ENCODE data around the gene ADCY5.

Gene ADCY5

DNA sequence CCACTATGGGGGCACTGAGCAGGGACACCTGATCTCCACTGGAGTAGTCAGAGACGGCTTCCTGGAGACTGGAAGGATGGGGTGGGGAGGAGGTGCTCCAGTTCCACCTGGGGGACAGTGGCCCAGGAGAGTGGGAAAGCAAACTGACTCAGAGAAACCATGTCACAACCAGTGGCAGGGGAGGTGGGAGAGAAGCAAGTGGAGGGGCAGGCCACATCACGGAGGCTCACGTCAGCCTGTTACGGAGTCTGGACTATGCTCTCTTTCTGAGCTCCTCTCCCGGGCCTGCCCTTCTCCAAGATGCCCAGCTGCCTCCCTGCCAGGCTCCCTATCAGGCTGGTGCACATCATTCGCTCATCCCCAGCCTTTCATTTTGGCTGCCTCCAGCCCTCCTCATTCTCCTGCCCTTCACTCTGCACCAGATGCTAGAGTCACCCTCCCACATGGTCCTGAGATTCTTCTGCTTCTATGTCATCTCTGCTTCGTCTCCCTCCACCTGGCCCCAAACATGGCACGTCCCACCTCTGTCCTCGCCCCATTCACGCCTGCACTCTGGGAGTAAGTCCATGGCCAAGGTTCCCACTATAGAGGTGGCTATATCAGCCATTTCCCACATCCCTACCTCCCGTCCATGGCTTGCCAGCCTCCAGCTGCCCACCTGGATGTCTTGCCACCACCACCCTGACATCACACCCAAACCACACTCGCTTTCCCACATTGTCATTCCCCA, 100.3 kb downstream of the ADCY5 start:
- Histone ChIP-seq H3K4me3 (ENCODE audit: low read depth, low read length) (no peak overlapping the region), H3K9ac (ENCODE audit: low read depth, low read length) (no peak overlapping the region), H3K36me3 (ENCODE audit: control insufficient read depth, insufficient read depth, low read length) (no peaks in the 10 kb centered on the region), H3K4me1 (ENCODE audit: control insufficient read depth, insufficient read depth, low read length) (peaks cover 5% of the 10 kb centered on the region), H3K9me3 (ENCODE audit: control insufficient read depth, insufficient read depth, low read length) (no peaks in the 10 kb centered on the region), H3K27me3 (ENCODE audit: control insufficient read depth, insufficient read depth, low read length) (no peaks in the 10 kb centered on the region)

- H3K27me3 ChIP-seq (ENCODE audit: control insufficient read depth, insufficient read depth, low read length): no peaks in the 10 kb centered on the region
- H3K9me3 ChIP-seq (ENCODE audit: control insufficient read depth, insufficient read depth, low read length): no peaks in the 10 kb centered on the region
- peaks cover 5% of the 10 kb centered on the region for H3K4me1 ChIP-seq (ENCODE audit: control insufficient read depth, insufficient read depth, low read length)
- H3K4me3 ChIP-seq (ENCODE audit: low read depth, low read length): no peak overlapping the region
- H3K9ac ChIP-seq (ENCODE audit: low read depth, low read length): no peak overlapping the region
- H3K36me3 ChIP-seq (ENCODE audit: control insufficient read depth, insufficient read depth, low read length): no peaks in the 10 kb centered on the region
Measured at GRCh38 chr3:123347691-123348264, 101.1 kb downstream of the ADCY5 start.

- Histone ChIP-seq H3K36me3 (ENCODE audit: control insufficient read depth, insufficient read depth, low read length) (no peaks in the 10 kb centered on the region), H3K4me1 (ENCODE audit: control insufficient read depth, insufficient read depth, low read length) (peaks cover 5% of the 10 kb centered on the region), H3K27me3 (ENCODE audit: control insufficient read depth, insufficient read depth, low read length) (no peaks in the 10 kb centered on the region), H3K4me3 (ENCODE audit: low read depth, low read length) (no peak overlapping the region), H3K9ac (ENCODE audit: low read depth, low read length) (no peak overlapping the region), H3K9me3 (ENCODE audit: control insufficient read depth, insufficient read depth, low read length) (no peaks in the 10 kb centered on the region)
Measured at GRCh38 chr3:123347205-123347604, 101.7 kb downstream of the ADCY5 start.

DNA sequence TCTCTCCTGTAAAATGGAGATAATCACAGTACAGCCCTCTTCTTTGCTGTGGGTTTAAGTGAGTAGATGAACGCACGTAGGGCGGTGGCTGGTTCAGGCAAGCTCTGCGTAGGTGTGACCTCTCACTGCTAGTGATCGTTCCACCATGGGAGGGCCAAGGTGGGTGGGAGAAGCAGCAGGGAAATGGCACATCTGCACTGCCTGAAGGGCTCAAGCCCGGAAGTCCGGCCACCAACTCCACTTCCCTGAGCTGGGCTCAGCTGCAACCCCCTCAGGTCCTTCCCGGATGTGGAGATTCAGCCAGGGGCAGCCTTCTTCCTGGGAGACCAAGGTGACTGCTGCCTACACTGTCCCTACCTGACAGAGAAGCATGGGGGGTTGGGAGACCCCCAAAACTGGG, 102.9 kb downstream of the ADCY5 start:
- Histone ChIP-seq H3K36me3 (ENCODE audit: control insufficient read depth, insufficient read depth, low read length) (no peaks in the 10 kb centered on the region), H3K9me3 (ENCODE audit: control insufficient read depth, insufficient read depth, low read length) (no peaks in the 10 kb centered on the region), H3K4me1 (ENCODE audit: control insufficient read depth, insufficient read depth, low read length) (peaks cover 5% of the 10 kb centered on the region), H3K27me3 (ENCODE audit: control insufficient read depth, insufficient read depth, low read length) (no peaks in the 10 kb centered on the region), H3K4me3 (ENCODE audit: low read depth, low read length) (no peak overlapping the region), H3K9ac (ENCODE audit: low read depth, low read length) (no peak overlapping the region)

DNA sequence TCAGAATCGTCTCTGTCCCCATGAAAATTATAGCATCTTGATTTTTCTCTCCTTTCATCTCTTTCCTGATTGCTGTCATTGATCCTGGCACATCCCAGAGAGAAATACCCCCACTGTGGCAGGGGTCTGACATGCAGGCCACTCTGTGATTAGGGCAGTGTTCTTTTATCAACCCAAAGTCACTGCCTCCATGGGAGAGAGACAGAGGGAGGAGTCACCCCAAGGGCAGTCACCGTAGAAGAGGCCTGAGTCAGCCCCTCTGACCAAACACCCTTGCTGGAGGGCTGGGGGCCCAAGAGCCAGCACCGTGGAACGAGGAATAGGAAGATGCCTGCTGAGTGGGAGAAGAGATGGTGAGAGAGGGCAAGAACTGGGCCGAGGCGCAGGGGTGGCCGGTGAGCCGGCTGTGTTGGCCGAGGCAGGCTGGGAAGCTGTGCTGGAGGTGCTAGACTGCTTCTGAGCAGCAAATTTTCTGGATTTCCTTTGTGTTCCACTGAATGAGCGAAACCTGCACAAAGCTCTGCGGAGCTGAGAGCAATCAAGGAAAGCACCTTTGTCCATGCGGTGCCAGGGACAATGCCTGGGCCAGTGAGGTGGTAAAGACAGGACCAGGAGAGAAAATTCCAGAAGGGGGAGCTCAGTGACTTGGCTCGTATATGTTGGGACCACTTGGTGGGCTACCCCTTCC, 103.8 kb downstream of the ADCY5 start:
- no peak overlapping the region for H3K4me3 ChIP-seq (ENCODE audit: low read depth, low read length)

DNA sequence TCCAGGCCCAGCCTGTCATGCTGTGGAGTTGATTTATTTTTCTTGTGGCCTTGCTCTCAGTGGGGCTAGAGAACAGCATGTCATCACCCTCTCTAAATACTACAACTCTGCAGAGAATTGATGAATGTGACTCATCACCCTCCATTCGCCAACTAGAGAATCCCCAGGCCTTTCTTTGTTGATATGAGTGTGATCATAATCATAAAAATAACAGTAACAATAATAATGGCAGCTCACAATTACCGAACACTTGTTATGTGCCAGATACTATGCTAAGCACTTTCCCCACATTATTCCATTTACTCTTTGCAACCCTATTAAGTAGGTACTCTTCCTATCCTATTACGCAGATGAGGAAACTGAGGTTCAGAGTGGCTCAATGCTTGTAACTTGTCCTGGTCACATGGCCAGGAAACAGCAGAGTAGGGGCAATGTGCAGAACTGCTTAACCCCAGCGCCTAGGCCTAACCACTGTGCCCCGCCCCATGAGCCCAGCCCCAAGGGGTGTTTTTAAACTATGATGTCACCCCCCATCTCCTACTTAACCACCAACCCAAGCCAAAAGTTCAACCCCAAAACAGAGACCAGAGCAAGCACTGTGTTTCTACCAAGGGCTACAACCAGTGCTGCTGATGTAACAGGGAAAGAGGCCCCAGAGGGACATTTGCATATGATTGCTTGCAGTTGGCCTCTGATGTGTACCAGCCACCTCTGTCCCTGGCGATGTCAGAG, 104.5 kb downstream of the ADCY5 start:
- Histone ChIP-seq H3K4me1 (ENCODE audit: control insufficient read depth, insufficient read depth, low read length) (peaks cover 5% of the 10 kb centered on the region), H3K9me3 (ENCODE audit: control insufficient read depth, insufficient read depth, low read length) (no peaks in the 10 kb centered on the region), H3K9ac (ENCODE audit: low read depth, low read length) (no peak overlapping the region), H3K36me3 (ENCODE audit: control insufficient read depth, insufficient read depth, low read length) (no peaks in the 10 kb centered on the region), H3K4me3 (ENCODE audit: low read depth, low read length) (no peak overlapping the region), H3K27me3 (ENCODE audit: control insufficient read depth, insufficient read depth, low read length) (no peaks in the 10 kb centered on the region)

More for the DNA sequence above, 103.8 kb downstream of the ADCY5 start:
- Histone ChIP-seq H3K27me3 (ENCODE audit: control insufficient read depth, insufficient read depth, low read length) (no peaks in the 10 kb centered on the region), H3K4me1 (ENCODE audit: control insufficient read depth, insufficient read depth, low read length) (peaks cover 5% of the 10 kb centered on the region), H3K9ac (ENCODE audit: low read depth, low read length) (no peak overlapping the region), H3K36me3 (ENCODE audit: control insufficient read depth, insufficient read depth, low read length) (no peaks in the 10 kb centered on the region), H3K9me3 (ENCODE audit: control insufficient read depth, insufficient read depth, low read length) (no peaks in the 10 kb centered on the region)

GRCh38 chr3:123343296-123344174, 105.4 kb downstream of the ADCY5 start:
- Histone ChIP-seq H3K4me1 (ENCODE audit: control insufficient read depth, insufficient read depth, low read length) (peaks cover 5% of the 10 kb centered on the region), H3K9me3 (ENCODE audit: control insufficient read depth, insufficient read depth, low read length) (no peaks in the 10 kb centered on the region), H3K4me3 (ENCODE audit: low read depth, low read length) (no peak overlapping the region), H3K36me3 (ENCODE audit: control insufficient read depth, insufficient read depth, low read length) (no peaks in the 10 kb centered on the region), H3K9ac (ENCODE audit: low read depth, low read length) (no peak overlapping the region), H3K27me3 (ENCODE audit: control insufficient read depth, insufficient read depth, low read length) (no peaks in the 10 kb centered on the region)

DNA sequence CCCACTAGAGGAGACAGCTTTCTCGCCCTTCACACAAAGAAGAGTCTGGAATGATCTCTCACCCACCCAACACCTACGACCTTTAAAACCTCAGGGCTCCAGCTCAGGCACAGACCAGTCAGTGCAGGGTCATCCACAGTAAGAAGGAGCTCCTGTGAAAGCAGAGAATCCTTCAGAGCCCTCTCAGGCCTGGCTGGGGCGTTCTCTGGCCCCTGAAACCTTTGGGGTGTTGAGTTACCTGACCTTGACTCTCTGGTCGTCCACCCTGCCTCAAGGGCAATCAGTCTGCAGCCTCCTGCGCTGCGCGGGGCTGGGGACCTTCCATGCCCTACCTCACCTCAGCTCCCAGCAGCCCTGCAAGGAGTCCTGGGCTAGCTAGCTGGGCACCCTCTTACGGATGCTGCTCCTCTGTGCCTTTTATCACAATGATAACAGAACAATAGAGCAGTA, 106.2 kb downstream of the ADCY5 start:
- Histone ChIP-seq H3K36me3 (ENCODE audit: control insufficient read depth, insufficient read depth, low read length) (no peaks in the 10 kb centered on the region), H3K4me1 (ENCODE audit: control insufficient read depth, insufficient read depth, low read length) (peaks cover 5% of the 10 kb centered on the region), H3K27me3 (ENCODE audit: control insufficient read depth, insufficient read depth, low read length) (no peaks in the 10 kb centered on the region), H3K9ac (ENCODE audit: low read depth, low read length) (no peak overlapping the region), H3K9me3 (ENCODE audit: control insufficient read depth, insufficient read depth, low read length) (no peaks in the 10 kb centered on the region), H3K4me3 (ENCODE audit: low read depth, low read length) (no peak overlapping the region)

DNA sequence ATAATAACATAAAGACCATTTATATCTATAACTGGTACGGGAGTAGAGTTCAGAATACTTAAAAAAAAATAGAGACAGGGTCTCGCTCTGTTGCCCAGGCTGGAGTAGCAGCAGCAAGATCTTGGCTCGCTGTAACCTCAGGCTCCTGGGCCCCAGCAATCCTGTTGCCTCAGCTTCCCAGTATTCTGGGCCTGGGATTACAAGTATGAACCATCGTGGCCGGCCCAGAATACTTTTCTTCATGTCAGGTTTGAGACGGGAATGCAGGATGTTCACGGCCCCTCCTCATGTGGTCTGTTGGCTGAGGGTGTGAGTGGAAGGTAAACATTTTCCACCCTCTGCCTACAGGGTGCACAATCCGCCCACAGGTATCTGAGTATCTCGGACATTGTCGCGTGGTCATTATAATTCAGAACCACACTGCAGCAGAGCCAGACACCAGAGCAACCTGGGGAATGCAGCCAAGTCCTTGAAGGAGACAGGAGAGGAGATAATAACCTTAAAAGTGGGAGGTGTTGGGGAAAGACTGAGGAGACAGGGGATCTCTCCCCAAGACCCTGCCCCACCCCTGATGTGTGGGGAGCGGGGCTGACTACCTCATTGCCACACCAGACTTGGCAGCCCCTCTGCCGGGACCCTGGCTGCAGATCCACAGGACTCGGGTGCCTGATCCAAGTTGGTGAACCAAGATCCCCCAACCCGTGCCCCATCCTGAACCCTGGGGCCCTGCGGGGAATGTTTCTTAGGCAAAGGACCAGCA, 106.8 kb downstream of the ADCY5 start:
- Histone ChIP-seq H3K9me3 (ENCODE audit: control insufficient read depth, insufficient read depth, low read length) (no peaks in the 10 kb centered on the region), H3K4me1 (ENCODE audit: control insufficient read depth, insufficient read depth, low read length) (peaks cover 5% of the 10 kb centered on the region), H3K4me3 (ENCODE audit: low read depth, low read length) (no peak overlapping the region), H3K36me3 (ENCODE audit: control insufficient read depth, insufficient read depth, low read length) (no peaks in the 10 kb centered on the region), H3K27me3 (ENCODE audit: control insufficient read depth, insufficient read depth, low read length) (no peaks in the 10 kb centered on the region), H3K9ac (ENCODE audit: low read depth, low read length) (no peak overlapping the region)

GRCh38 chr3:123340336-123340735, 108.6 kb downstream of the ADCY5 start:
- no peaks in the 10 kb centered on the region for H3K27me3 ChIP-seq (ENCODE audit: control insufficient read depth, insufficient read depth, low read length)
- no peaks in the 10 kb centered on the region for H3K9me3 ChIP-seq (ENCODE audit: control insufficient read depth, insufficient read depth, low read length)
- H3K36me3 ChIP-seq (ENCODE audit: control insufficient read depth, insufficient read depth, low read length): no peaks in the 10 kb centered on the region
- H3K9ac ChIP-seq (ENCODE audit: low read depth, low read length): no peak overlapping the region
- peaks cover 5% of the 10 kb centered on the region for H3K4me1 ChIP-seq (ENCODE audit: control insufficient read depth, insufficient read depth, low read length)
- no peak overlapping the region for H3K4me3 ChIP-seq (ENCODE audit: low read depth, low read length)

All from iPS-15b (cell line).